Liver (tissue), 9 donors: Measurements from ENCODE around the gene ZNF578. TPM values are rescaled to one million over a fixed set of nuclear protein-coding genes. Genes with fewer than 3 reads are reported as not detected.
A peak's percentile ranks its signal among the peaks of the same experiment; 100 is the strongest.

Experiments used
- DNase-seq: peaks from one replicate; pipeline ENCODE4 v3.0.0-alpha.2; 2017; ENCODE audit warnings: low spot score
- H3K27ac ChIP-seq, 2 donors: one replicate each; pipeline ENCODE4 v1.7.0; 2013; ENCODE audit warnings: inconsistent platforms in 2 of 2, low read length in 2 of 2, control low read depth in 1 of 2, low read depth in 1 of 2, mild to moderate bottlenecking in 1 of 2
- H3K27me3 ChIP-seq, 4 donors: one replicate each; pipeline versions ENCODE4 v1.6.1 to v1.7.0; 2013; ENCODE audit warnings: low read length in 3 of 4, inconsistent platforms in 1 of 4, mild to moderate bottlenecking in 1 of 4, moderate library complexity in 1 of 4; ENCODE audit not compliant: control insufficient read depth in 4 of 4, insufficient read depth in 4 of 4
- H3K36me3 ChIP-seq, 4 donors: one replicate each; pipeline versions ENCODE4 v1.6.1 to v1.7.0; 2013; ENCODE audit warnings: low read length in 3 of 4, mild to moderate bottlenecking in 3 of 4, low read depth in 1 of 4, moderate library complexity in 1 of 4; ENCODE audit not compliant: control insufficient read depth in 4 of 4, insufficient read depth in 3 of 4
- H3K4me1 ChIP-seq, 4 donors: one replicate each; pipeline versions ENCODE4 v1.6.1 to v1.7.0; 2013; ENCODE audit warnings: low read length in 3 of 4, mild to moderate bottlenecking in 3 of 4, moderate library complexity in 1 of 4; ENCODE audit not compliant: control insufficient read depth in 4 of 4, insufficient read depth in 4 of 4
- H3K4me3 ChIP-seq, 3 donors: one replicate each; pipeline versions ENCODE4 v1.6.1 to v1.7.0; 2013; ENCODE audit warnings: low read length in 3 of 3, control low read depth in 1 of 3, low read depth in 1 of 3, mild to moderate bottlenecking in 1 of 3
- H3K9ac ChIP-seq, 2 donors: one replicate each; pipeline ENCODE4 v1.7.0; 2013; ENCODE audit warnings: low read length in 2 of 2, mild to moderate bottlenecking in 2 of 2, moderate library complexity in 2 of 2, control low read depth in 1 of 2, low read depth in 1 of 2
- H3K9me3 ChIP-seq, 4 donors: one replicate each; pipeline versions ENCODE4 v1.6.1 to v1.7.0; 2013; ENCODE audit warnings: low read length in 3 of 4; ENCODE audit not compliant: control insufficient read depth in 4 of 4
- FOXA2 ChIP-seq: IDR thresholded peaks from 2 replicates; pipeline ENCODE4 v1.6.1; 2016; ENCODE audit warnings: antibody characterized with exemption
- GABPA ChIP-seq, 2 donors: IDR thresholded peaks in 1 of 2; conservative IDR thresholded peaks in 1 of 2; 2 replicates each; pipeline ENCODE4 v1.6.1; 2016; ENCODE audit warnings: antibody characterized with exemption in 2 of 2, mild to moderate bottlenecking in 1 of 2, moderate library complexity in 1 of 2
- HNF4A ChIP-seq, 2 donors: conservative IDR thresholded peaks; 2 replicates each; pipeline ENCODE4 v1.6.1; 2016; ENCODE audit warnings: antibody characterized with exemption in 2 of 2, mild to moderate bottlenecking in 2 of 2
- HNF4G ChIP-seq: IDR thresholded peaks from 2 replicates; pipeline ENCODE4 v1.6.1; 2016; ENCODE audit warnings: antibody characterized with exemption
- MAX ChIP-seq: IDR thresholded peaks from 2 replicates; pipeline ENCODE4 v1.6.1; 2016; ENCODE audit warnings: antibody characterized with exemption
- NR2F2 ChIP-seq: IDR thresholded peaks from 2 replicates; pipeline ENCODE4 v1.6.1; 2016; ENCODE audit warnings: antibody characterized with exemption
- REST ChIP-seq: IDR thresholded peaks from 2 replicates; pipeline ENCODE4 v1.6.1; 2016; ENCODE audit warnings: antibody characterized with exemption, mild to moderate bottlenecking
- ZBTB33 ChIP-seq: IDR thresholded peaks from 2 replicates; pipeline ENCODE4 v1.6.1; 2016; ENCODE audit warnings: antibody characterized with exemption
- WGBS: extraction: QIAGEN DNeasy Blood & Tissue Kit; methylation state at CpG from one replicate; pipeline ENCODE4 v1.1.7; 2013; 5-methylcytosine and 5-hydroxymethylcytosine counted together
- polyA plus RNA-seq, 2 donors: library from polyadenylated mRNA; stranded (reverse) in 1 of 2; unstranded in 1 of 2; fragments of 200-250 nt in 1 of 2; fragments of >200 nt in 1 of 2; fragmentation: Nextera tagmentation in 1 of 2; extraction: Ambion mirVana in 1 of 2; gene quantifications; one replicate each; pipeline versions ENCODE4 v1.2.1 to v1.2.3, GENCODE V29; 2013 to 2015
- total RNA-seq, 2 donors: library from RNA; depleted of rRNA; stranded (reverse); fragments of >200 nt; gene quantifications; one replicate each; pipeline ENCODE4 v1.2.3, GENCODE V29; 2014
- TF ChIP-seq, protein P1 (sequence below): IDR thresholded peaks from 2 replicates; pipeline ENCODE4 v1.6.1; 2016; ENCODE audit warnings: antibody characterized with exemption
- TF ChIP-seq, protein P2 (sequence below): fragments of 150-350 bp; IDR thresholded peaks from 2 replicates; pipeline ENCODE4 v1.5.1; 2017; ENCODE audit warnings: improper control_type of control experiment, low read depth, low read length; ENCODE audit not compliant: missing input control
- donor health status: healthy.
- donor health status: healthy.
- donor health status: healthy.
- donor health status: healthy.
- donor health status: healthy.

ZNF578 gene
- total and polyA plus RNA-seq, 4 donors = 0.09 to 0.56 (median 0.25) TPM; not detected in 1

DNA sequence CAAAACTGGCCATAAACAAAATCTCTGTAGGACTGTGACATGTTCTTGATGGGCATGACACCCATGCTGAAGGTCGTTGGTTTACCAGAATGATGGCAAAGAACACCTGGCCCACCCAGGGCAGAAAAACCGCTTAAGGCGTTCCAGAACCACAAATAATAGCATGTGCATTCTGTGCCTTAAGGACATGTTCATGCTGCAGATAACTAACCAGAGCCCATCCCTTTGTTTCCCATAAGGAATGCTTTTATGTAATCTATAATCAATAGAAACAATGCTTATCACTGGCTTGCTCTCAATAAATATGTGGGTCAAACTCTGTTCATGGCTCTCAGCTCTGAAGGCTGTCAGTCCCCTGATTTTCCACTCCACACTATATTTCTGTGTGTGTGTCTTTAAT is 11.2 kb upstream of the ZNF578 start:
- peaks cover 16 to 61% (median 35%) of the 10 kb centered on the region in 4 donors for H3K9me3 ChIP-seq
- TF ChIP-seq, protein P1, sequence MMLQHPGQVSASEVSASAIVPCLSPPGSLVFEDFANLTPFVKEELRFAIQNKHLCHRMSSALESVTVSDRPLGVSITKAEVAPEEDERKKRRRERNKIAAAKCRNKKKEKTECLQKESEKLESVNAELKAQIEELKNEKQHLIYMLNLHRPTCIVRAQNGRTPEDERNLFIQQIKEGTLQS = no peak
- TF ChIP-seq GABPA (IDR thresholded peaks at IDR 0.05 in 1 of 2, conservative IDR thresholded peaks at IDR 0.05 in 1 of 2) (no peak), NR2F2 (no peak), REST (no peak), FOXA2 (no peak), MAX (no peak), HNF4A (conservative IDR thresholded peaks at IDR 0.05) (no peak)
- no peak overlapping the region for H3K4me3 ChIP-seq
- no peak for DNase-seq
- no peak overlapping the region for H3K9ac ChIP-seq
- no peaks in the 10 kb centered on the region for H3K4me1 ChIP-seq
- H3K27ac ChIP-seq = no peak overlapping the region
- H3K27me3 ChIP-seq = no peaks in the 10 kb centered on the region
- 69% methylated on average over 3 of the region's 3 CpGs for WGBS
- H3K36me3 ChIP-seq = no peaks in the 10 kb centered on the region

DNA sequence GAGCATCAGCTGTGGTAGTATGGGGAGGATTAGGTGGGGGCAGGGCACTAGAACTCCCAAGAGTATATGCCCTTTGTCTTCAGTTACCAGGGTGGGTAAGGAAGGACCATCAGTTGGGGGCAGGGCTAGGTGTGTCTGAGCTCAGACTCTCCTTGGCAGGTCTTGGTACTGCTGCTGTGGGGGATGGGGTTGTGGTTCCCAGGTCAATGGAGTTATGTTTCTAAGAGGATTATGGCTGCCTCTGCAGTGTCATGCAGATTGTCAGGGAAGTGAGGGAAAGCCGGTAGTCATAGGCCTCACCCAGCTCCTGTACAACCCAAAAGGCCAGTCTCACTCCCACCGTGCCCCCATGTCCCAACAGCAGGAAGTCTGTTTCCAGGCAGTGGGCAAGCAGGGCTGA is 8.8 kb upstream of the ZNF578 start:
- H3K9me3 ChIP-seq = peaks cover 18 to 43% (median 30%) of the 10 kb centered on the region in 4 donors
- WGBS = 38% methylated on average over 2 of the region's 2 CpGs

More for the DNA sequence above, 8.8 kb upstream of the ZNF578 start:
- no peaks in the 10 kb centered on the region for H3K36me3 ChIP-seq
- TF ChIP-seq HNF4G (no peak), ZBTB33 (no peak), NR2F2 (no peak)
- TF ChIP-seq, protein P1 = no peak
- TF ChIP-seq, protein P2, sequence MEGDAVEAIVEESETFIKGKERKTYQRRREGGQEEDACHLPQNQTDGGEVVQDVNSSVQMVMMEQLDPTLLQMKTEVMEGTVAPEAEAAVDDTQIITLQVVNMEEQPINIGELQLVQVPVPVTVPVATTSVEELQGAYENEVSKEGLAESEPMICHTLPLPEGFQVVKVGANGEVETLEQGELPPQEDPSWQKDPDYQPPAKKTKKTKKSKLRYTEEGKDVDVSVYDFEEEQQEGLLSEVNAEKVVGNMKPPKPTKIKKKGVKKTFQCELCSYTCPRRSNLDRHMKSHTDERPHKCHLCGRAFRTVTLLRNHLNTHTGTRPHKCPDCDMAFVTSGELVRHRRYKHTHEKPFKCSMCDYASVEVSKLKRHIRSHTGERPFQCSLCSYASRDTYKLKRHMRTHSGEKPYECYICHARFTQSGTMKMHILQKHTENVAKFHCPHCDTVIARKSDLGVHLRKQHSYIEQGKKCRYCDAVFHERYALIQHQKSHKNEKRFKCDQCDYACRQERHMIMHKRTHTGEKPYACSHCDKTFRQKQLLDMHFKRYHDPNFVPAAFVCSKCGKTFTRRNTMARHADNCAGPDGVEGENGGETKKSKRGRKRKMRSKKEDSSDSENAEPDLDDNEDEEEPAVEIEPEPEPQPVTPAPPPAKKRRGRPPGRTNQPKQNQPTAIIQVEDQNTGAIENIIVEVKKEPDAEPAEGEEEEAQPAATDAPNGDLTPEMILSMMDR = no peak
- H3K4me3 ChIP-seq = peak overlapping the region in 2 of 3 donors; percentile 0 to 2
- H3K4me1 ChIP-seq = no peaks in the 10 kb centered on the region
- no peak overlapping the region for H3K9ac ChIP-seq
- no peak for DNase-seq
- H3K27me3 ChIP-seq = no peaks in the 10 kb centered on the region
- H3K27ac ChIP-seq = no peak overlapping the region
